CD14-positive monocyte (primary cell): ENCODE data around the gene ARPC1A. TPM values are rescaled to one million over a fixed set of nuclear protein-coding genes. Genes with fewer than 3 reads are reported as not detected.

Experiments
- DNase-seq, 3 donors: peaks; one replicate each; pipeline ENCODE4 v3.0.0-alpha.2; 2011 to 2022
- H2AFZ ChIP-seq: 2 replicates; pipeline ENCODE4 v1.6.0; 2012; ENCODE audit warnings: mild to moderate bottlenecking, low read depth, low read length, inconsistent platforms; ENCODE audit not compliant: insufficient read depth, poor library complexity, severe bottlenecking
- H3K27ac ChIP-seq, 2 donors: 1 replicate in 1 of 2; 2 replicates in 1 of 2; pipeline ENCODE4 v1.5.1; 2012 to 2013; ENCODE audit warnings: low read length in 2 of 2, control low read depth in 1 of 2, inconsistent platforms in 1 of 2, low read depth in 1 of 2, mild to moderate bottlenecking in 1 of 2
- H3K27me3 ChIP-seq, 2 donors: one replicate each; pipeline versions ENCODE4 v1.6.0 to v1.6.1; 2011 to 2013; ENCODE audit warnings: low read length in 2 of 2; ENCODE audit not compliant: control insufficient read depth in 2 of 2, insufficient read depth in 2 of 2
- H3K36me3 ChIP-seq, 2 donors: replicated peaks in 1 of 2; 1 replicate in 1 of 2; 2 replicates in 1 of 2; pipeline versions ENCODE4 v1.5.1 to v1.6.1; 2012 to 2013; ENCODE audit warnings: low read length in 2 of 2, control low read depth in 1 of 2, inconsistent platforms in 1 of 2, mild to moderate bottlenecking in 1 of 2; ENCODE audit not compliant: insufficient read depth in 2 of 2, control insufficient read depth in 1 of 2
- H3K4me1 ChIP-seq, 2 donors: 1 replicate in 1 of 2; 2 replicates in 1 of 2; pipeline versions ENCODE4 v1.5.1 to v1.6.1; 2012 to 2013; ENCODE audit warnings: low read length in 2 of 2, control low read depth in 1 of 2, inconsistent platforms in 1 of 2, mild to moderate bottlenecking in 1 of 2, moderate library complexity in 1 of 2; ENCODE audit not compliant: insufficient read depth in 2 of 2, control insufficient read depth in 1 of 2
- H3K4me2 ChIP-seq: replicated peaks from 2 replicates; pipeline ENCODE3; 2012; ENCODE audit warnings: low read length, moderate library complexity, mild to moderate bottlenecking; ENCODE audit not compliant: poor library complexity, severe bottlenecking; ENCODE audit errors: extremely low read depth
- H3K4me3 ChIP-seq, 3 experiments: fragments of 200-600 bp in 1 of 3; sonication (generic) in 1 of 3; replicated peaks in 1 of 3; 1 replicate in 2 of 3; 2 replicates in 1 of 3; pipeline ENCODE4 v1.5.1; 2011 to 2013; ENCODE audit warnings: low read length in 3 of 3, mild to moderate bottlenecking in 3 of 3, control low read depth in 2 of 3, low read depth in 2 of 3, inconsistent platforms in 1 of 3, moderate library complexity in 1 of 3
- H3K79me2 ChIP-seq: 2 replicates; pipeline ENCODE4 v1.6.0; 2012; ENCODE audit warnings: mild to moderate bottlenecking, control low read depth, inconsistent platforms, low read length, moderate library complexity; ENCODE audit not compliant: insufficient read depth
- H3K9ac ChIP-seq: 2 replicates; pipeline ENCODE4 v1.6.0; 2017; ENCODE audit warnings: low read length, mild to moderate bottlenecking; ENCODE audit not compliant: insufficient read depth, poor library complexity, severe bottlenecking
- H3K9me3 ChIP-seq, 2 donors: replicated peaks in 1 of 2; 1 replicate in 1 of 2; 2 replicates in 1 of 2; pipeline versions ENCODE4 v1.5.1 to v1.6.1; 2012 to 2013; ENCODE audit warnings: low read length in 2 of 2, control low read depth in 1 of 2; ENCODE audit not compliant: control insufficient read depth in 1 of 2, insufficient read depth in 1 of 2
- H4K20me1 ChIP-seq: 2 replicates; pipeline ENCODE4 v1.6.0; 2012; ENCODE audit warnings: mild to moderate bottlenecking, low read length, control low read depth, moderate library complexity; ENCODE audit not compliant: insufficient read depth
- H3K27ac Mint-ChIP-seq, 7 donors: one replicate each; pipeline ENCODE4 v1.8.0; 2020; ENCODE audit warnings: mild to moderate bottlenecking in 7 of 7, mixed read lengths in 7 of 7, moderate library complexity in 6 of 7, inconsistent platforms in 2 of 7
- H3K27me3 Mint-ChIP-seq, 3 donors: one replicate each; pipeline ENCODE4 v1.8.0; 2021 to 2022; ENCODE audit warnings: low read depth in 3 of 3, mild to moderate bottlenecking in 3 of 3, mixed read lengths in 3 of 3, moderate library complexity in 3 of 3, inconsistent platforms in 1 of 3
- H3K36me3 Mint-ChIP-seq, 2 donors: one replicate each; pipeline ENCODE4 v1.8.0; 2020; ENCODE audit warnings: mixed read lengths in 2 of 2, inconsistent platforms in 1 of 2, mild to moderate bottlenecking in 1 of 2
- H3K4me1 Mint-ChIP-seq: one replicate; pipeline ENCODE4 v1.8.0; 2020; ENCODE audit warnings: mild to moderate bottlenecking, mixed read lengths
- H3K4me3 Mint-ChIP-seq, 2 donors: one replicate each; pipeline ENCODE4 v1.8.0; 2020; ENCODE audit warnings: mild to moderate bottlenecking in 2 of 2, mixed read lengths in 2 of 2, moderate library complexity in 1 of 2
- H3K9me3 Mint-ChIP-seq, 7 donors: one replicate each; pipeline ENCODE4 v1.8.0; 2020 to 2022; ENCODE audit warnings: mixed read lengths in 7 of 7, mild to moderate bottlenecking in 6 of 7, moderate library complexity in 6 of 7, inconsistent platforms in 2 of 7
- WGBS: methylation state at CpG from one replicate; pipeline ENCODE4 v1.1.5; 2013; ENCODE audit warnings: missing lambda C conversion rate; ENCODE audit not compliant: insufficient coverage; 5-methylcytosine and 5-hydroxymethylcytosine counted together
- intact Hi-C, 2 donors: fragments of 100-400 bp; cut with micrococcal nuclease; formaldehyde crosslinking; loops; one replicate each; pipeline versions ENCODE4 v1.15.0 to v1.15.1; 2023
- polyA plus RNA-seq, 3 donors: library from polyadenylated mRNA; depleted of rRNA in 1 of 3; unstranded in 2 of 3; stranded (reverse) in 1 of 3; fragments of 300-500 nt in 2 of 3; fragments of >200 nt in 1 of 3; fragmentation: Illumina TruSeq in 2 of 3; gene quantifications; 1 replicate in 2 of 3; 2 replicates in 1 of 3; pipeline ENCODE4 v1.2.3, GENCODE V29; 2012 to 2021
- TF ChIP-seq, protein P1 (sequence below): fragments of 200-600 bp; IDR thresholded peaks from one replicate; pipeline ENCODE4 v1.8.0; 2022; ENCODE audit warnings: antibody characterized with exemption, mild to moderate bottlenecking

The ARPC1A gene
- polyA plus RNA-seq, 3 donors: 71.7 to 107 (median 104) TPM

DNA sequence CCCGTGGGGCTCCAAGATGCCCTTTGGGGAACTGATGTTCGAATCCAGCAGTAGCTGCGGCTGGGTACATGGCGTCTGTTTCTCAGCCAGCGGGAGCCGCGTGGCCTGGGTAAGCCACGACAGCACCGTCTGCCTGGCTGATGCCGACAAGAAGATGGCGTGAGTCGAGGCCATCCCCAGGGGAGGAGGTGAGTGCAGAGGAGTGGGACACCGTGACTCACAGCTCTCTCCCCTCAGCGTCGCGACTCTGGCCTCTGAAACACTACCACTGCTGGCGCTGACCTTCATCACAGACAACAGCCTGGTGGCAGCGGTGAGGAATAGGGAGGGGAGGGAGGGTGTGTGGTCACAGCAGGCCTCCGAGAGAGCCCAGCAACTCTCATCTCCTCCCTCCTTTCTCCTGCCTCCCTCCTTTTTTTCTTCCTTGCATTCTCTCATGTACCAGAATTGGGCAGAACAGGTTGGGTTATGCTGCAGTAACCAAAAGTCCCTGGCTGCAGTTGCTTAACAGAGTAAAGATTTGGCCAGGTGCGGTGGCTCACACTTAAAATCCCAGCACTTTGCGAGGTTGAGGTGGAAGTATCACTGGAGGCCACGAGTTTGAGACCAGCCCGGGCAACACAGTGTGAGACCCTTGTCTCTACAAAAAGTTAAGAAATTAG is 65.4 kb downstream of the ARPC1A start:
- peaks cover 100% of the 10 kb centered on the region for H4K20me1 ChIP-seq
- H3K4me1 Mint-ChIP-seq: peaks cover 33% of the 10 kb centered on the region
- peaks cover 73 to 99% of the 10 kb centered on the region in 2 donors for H3K36me3 Mint-ChIP-seq
- H3K27ac Mint-ChIP-seq: peak overlapping the region in 2 of 7 donors; percentile 15 to 46
- no peaks in the 10 kb centered on the region for H3K9me3 ChIP-seq
- no peaks in the 10 kb centered on the region for H3K9me3 Mint-ChIP-seq
- intact Hi-C loops: no loop called here
- peaks cover 94% of the 10 kb centered on the region for H3K79me2 ChIP-seq
- peak overlapping the region in 1 of 2 donors; percentile 31 for H3K27ac ChIP-seq
- H3K36me3 ChIP-seq: peaks cover 91 to 97% of the 10 kb centered on the region in 2 donors
- H2AFZ ChIP-seq: no peak overlapping the region
- no peak overlapping the region for H3K4me3 ChIP-seq
- DNase-seq: no peak
- TF ChIP-seq, protein P1, sequence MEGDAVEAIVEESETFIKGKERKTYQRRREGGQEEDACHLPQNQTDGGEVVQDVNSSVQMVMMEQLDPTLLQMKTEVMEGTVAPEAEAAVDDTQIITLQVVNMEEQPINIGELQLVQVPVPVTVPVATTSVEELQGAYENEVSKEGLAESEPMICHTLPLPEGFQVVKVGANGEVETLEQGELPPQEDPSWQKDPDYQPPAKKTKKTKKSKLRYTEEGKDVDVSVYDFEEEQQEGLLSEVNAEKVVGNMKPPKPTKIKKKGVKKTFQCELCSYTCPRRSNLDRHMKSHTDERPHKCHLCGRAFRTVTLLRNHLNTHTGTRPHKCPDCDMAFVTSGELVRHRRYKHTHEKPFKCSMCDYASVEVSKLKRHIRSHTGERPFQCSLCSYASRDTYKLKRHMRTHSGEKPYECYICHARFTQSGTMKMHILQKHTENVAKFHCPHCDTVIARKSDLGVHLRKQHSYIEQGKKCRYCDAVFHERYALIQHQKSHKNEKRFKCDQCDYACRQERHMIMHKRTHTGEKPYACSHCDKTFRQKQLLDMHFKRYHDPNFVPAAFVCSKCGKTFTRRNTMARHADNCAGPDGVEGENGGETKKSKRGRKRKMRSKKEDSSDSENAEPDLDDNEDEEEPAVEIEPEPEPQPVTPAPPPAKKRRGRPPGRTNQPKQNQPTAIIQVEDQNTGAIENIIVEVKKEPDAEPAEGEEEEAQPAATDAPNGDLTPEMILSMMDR: no peak
- peaks cover 0 to 2% (median 0%) of the 10 kb centered on the region in 3 donors for H3K27me3 Mint-ChIP-seq
- H3K4me1 ChIP-seq: peaks cover 12 to 42% of the 10 kb centered on the region in 2 donors
- no peak overlapping the region for H3K4me3 Mint-ChIP-seq
- H3K27me3 ChIP-seq: no peaks in the 10 kb centered on the region
- H3K4me2 ChIP-seq: no peak overlapping the region
- H3K9ac ChIP-seq: no peak overlapping the region
- 94% methylated on average over 13 of the region's 23 CpGs for WGBS

DNA sequence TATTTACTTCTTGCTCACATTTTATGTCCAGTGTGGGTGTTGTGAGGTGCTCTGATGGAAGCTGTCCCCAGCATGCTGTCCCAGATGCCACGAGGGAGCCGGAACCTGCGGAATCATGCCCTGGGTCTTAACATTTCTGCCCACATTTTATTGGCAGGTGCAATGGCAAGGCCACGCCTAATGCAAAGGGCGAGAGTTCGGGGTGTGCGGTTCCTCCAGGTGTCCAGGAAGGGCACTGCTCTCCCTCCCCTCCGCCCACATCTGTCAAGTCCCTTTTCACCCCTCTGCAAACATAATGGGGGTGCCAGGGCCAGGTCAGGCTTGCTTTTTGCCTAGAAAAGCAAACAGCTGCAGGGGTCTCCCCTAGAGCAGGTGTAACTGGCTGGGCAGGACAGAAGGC is 66.3 kb downstream of the ARPC1A start:
- H3K27me3 ChIP-seq: no peaks in the 10 kb centered on the region
- peaks cover 12 to 32% of the 10 kb centered on the region in 2 donors for H3K4me1 ChIP-seq
- no peak overlapping the region for H3K4me2 ChIP-seq
- Mint-ChIP-seq H3K9me3 (no peaks in the 10 kb centered on the region), H3K27ac (peak overlapping the region in 5 of 7 donors; percentile 15 to 80 (median 54)), H3K4me1 (peaks cover 29% of the 10 kb centered on the region), H3K36me3 (peaks cover 73 to 99% of the 10 kb centered on the region in 2 donors), H3K27me3 (peaks cover 0 to 2% (median 0%) of the 10 kb centered on the region in 3 donors), H3K4me3 (no peak overlapping the region)
- no peak overlapping the region for H3K9ac ChIP-seq
- no peaks in the 10 kb centered on the region for H3K9me3 ChIP-seq
- DNase-seq: no peak
- H2AFZ ChIP-seq: no peak overlapping the region
- 88% methylated on average over 8 of the region's 8 CpGs for WGBS
- intact Hi-C loops: no loop called here
- TF ChIP-seq, protein P1: no peak
- H3K79me2 ChIP-seq: peaks cover 85% of the 10 kb centered on the region
- H3K36me3 ChIP-seq: peaks cover 90 to 97% of the 10 kb centered on the region in 2 donors
- H3K4me3 ChIP-seq: no peak overlapping the region
- peak overlapping the region in 1 of 2 donors; percentile 65 for H3K27ac ChIP-seq
- H4K20me1 ChIP-seq: peaks cover 100% of the 10 kb centered on the region
